ENCODE data around the gene POFUT1. TPM values are rescaled to one million over a fixed set of nuclear protein-coding genes. Genes with fewer than 3 reads are reported as not detected.

The POFUT1 gene
- total RNA-seq, 1 experiment from 2014 or later: 29.4 TPM

DNA sequence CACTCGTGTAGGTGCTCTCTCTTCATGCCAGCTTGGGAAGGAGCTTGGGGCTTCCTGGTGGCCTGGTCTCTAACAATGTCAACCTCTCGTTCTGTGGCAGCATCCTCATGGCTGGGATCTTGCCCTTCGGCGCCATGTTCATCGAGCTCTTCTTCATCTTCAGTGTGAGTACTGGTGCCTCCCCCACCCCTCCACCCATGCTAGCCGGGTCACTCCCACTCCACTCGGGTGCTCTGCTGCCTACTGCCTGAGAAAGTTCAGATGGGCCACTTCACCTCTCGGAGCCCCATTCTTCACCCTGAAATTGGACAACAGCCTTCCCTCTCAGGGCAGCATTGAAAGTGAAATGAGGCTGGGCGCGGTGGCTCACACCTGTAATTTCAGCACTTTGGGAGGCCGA lies 49.3 kb upstream of the POFUT1 start (continued):
- TF ChIP-seq, protein P1, sequence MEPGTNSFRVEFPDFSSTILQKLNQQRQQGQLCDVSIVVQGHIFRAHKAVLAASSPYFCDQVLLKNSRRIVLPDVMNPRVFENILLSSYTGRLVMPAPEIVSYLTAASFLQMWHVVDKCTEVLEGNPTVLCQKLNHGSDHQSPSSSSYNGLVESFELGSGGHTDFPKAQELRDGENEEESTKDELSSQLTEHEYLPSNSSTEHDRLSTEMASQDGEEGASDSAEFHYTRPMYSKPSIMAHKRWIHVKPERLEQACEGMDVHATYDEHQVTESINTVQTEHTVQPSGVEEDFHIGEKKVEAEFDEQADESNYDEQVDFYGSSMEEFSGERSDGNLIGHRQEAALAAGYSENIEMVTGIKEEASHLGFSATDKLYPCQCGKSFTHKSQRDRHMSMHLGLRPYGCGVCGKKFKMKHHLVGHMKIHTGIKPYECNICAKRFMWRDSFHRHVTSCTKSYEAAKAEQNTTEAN (CRISPR knock-in tag; IDR thresholded peaks at IDR 0.05): no peak
- TF ChIP-seq FOXK1 (CRISPR knock-in tag; IDR thresholded peaks at IDR 0.05) (no peak), ELF4 (CRISPR knock-in tag; IDR thresholded peaks at IDR 0.05; ENCODE audit: low read depth) (no peak), ZNF138 (CRISPR knock-in tag; conservative IDR thresholded peaks at IDR 0.05) (no peak), CREM (CRISPR knock-in tag; IDR thresholded peaks at IDR 0.05) (no peak), OVOL2 (CRISPR knock-in tag; IDR thresholded peaks at IDR 0.05; ENCODE audit: borderline replicate concordance) (no peak)
- TF ChIP-seq, protein P2, sequence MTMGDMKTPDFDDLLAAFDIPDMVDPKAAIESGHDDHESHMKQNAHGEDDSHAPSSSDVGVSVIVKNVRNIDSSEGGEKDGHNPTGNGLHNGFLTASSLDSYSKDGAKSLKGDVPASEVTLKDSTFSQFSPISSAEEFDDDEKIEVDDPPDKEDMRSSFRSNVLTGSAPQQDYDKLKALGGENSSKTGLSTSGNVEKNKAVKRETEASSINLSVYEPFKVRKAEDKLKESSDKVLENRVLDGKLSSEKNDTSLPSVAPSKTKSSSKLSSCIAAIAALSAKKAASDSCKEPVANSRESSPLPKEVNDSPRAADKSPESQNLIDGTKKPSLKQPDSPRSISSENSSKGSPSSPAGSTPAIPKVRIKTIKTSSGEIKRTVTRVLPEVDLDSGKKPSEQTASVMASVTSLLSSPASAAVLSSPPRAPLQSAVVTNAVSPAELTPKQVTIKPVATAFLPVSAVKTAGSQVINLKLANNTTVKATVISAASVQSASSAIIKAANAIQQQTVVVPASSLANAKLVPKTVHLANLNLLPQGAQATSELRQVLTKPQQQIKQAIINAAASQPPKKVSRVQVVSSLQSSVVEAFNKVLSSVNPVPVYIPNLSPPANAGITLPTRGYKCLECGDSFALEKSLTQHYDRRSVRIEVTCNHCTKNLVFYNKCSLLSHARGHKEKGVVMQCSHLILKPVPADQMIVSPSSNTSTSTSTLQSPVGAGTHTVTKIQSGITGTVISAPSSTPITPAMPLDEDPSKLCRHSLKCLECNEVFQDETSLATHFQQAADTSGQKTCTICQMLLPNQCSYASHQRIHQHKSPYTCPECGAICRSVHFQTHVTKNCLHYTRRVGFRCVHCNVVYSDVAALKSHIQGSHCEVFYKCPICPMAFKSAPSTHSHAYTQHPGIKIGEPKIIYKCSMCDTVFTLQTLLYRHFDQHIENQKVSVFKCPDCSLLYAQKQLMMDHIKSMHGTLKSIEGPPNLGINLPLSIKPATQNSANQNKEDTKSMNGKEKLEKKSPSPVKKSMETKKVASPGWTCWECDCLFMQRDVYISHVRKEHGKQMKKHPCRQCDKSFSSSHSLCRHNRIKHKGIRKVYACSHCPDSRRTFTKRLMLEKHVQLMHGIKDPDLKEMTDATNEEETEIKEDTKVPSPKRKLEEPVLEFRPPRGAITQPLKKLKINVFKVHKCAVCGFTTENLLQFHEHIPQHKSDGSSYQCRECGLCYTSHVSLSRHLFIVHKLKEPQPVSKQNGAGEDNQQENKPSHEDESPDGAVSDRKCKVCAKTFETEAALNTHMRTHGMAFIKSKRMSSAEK (CRISPR knock-in tag; IDR thresholded peaks at IDR 0.05; ENCODE audit: borderline replicate concordance): no peak
- TF ChIP-seq, protein P3, sequence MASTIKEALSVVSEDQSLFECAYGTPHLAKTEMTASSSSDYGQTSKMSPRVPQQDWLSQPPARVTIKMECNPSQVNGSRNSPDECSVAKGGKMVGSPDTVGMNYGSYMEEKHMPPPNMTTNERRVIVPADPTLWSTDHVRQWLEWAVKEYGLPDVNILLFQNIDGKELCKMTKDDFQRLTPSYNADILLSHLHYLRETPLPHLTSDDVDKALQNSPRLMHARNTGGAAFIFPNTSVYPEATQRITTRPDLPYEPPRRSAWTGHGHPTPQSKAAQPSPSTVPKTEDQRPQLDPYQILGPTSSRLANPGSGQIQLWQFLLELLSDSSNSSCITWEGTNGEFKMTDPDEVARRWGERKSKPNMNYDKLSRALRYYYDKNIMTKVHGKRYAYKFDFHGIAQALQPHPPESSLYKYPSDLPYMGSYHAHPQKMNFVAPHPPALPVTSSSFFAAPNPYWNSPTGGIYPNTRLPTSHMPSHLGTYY (CRISPR knock-in tag; IDR thresholded peaks at IDR 0.05): no peak
- TF ChIP-seq, protein P4, sequence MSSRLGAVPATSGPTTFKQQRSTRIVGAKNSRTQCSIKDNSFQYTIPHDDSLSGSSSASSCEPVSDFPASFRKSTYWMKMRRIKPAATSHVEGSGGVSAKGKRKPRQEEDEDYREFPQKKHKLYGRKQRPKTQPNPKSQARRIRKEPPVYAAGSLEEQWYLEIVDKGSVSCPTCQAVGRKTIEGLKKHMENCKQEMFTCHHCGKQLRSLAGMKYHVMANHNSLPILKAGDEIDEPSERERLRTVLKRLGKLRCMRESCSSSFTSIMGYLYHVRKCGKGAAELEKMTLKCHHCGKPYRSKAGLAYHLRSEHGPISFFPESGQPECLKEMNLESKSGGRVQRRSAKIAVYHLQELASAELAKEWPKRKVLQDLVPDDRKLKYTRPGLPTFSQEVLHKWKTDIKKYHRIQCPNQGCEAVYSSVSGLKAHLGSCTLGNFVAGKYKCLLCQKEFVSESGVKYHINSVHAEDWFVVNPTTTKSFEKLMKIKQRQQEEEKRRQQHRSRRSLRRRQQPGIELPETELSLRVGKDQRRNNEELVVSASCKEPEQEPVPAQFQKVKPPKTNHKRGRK (CRISPR knock-in tag; IDR thresholded peaks at IDR 0.05; ENCODE audit: borderline replicate concordance): no peak
- TF ChIP-seq, protein P5, sequence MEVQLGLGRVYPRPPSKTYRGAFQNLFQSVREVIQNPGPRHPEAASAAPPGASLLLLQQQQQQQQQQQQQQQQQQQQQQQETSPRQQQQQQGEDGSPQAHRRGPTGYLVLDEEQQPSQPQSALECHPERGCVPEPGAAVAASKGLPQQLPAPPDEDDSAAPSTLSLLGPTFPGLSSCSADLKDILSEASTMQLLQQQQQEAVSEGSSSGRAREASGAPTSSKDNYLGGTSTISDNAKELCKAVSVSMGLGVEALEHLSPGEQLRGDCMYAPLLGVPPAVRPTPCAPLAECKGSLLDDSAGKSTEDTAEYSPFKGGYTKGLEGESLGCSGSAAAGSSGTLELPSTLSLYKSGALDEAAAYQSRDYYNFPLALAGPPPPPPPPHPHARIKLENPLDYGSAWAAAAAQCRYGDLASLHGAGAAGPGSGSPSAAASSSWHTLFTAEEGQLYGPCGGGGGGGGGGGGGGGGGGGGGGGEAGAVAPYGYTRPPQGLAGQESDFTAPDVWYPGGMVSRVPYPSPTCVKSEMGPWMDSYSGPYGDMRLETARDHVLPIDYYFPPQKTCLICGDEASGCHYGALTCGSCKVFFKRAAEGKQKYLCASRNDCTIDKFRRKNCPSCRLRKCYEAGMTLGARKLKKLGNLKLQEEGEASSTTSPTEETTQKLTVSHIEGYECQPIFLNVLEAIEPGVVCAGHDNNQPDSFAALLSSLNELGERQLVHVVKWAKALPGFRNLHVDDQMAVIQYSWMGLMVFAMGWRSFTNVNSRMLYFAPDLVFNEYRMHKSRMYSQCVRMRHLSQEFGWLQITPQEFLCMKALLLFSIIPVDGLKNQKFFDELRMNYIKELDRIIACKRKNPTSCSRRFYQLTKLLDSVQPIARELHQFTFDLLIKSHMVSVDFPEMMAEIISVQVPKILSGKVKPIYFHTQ (CRISPR knock-in tag; IDR thresholded peaks at IDR 0.05): no peak

DNA sequence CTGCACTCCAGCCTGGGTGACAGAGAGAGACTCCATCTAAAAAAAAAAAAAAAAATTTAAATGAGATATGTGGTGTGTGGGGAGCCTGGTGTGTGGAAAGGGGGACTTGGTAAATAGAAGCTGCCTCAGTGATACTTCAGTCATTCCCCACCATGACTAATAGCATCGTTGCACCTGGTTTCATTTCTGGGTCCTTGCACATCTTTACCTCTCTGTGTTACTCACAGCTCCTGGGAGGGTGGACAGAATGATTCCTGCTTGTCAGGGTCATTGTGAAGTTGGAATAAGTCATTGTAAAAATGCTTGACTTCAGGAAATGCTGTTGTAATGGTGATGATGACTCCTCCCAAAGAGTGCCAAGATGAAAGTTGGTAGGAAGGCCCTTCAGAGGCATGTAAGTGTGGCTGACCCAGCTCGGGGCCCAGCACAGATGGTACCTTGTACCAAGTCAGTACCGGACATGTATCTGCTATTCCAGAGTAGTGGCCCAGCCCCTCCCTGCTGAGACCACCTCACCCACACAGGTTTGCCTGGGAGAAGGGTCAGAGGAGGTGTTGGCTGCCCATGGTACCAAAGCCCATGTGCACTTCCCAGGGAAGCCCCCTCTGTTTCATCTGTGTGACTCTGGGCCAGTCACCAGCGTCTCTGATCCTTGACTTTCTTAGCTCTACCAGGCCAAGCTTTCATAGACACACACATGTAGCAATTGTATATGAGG lies 48.6 kb upstream of the POFUT1 start:
- CTCF ChIA-PET: no interaction called here
- ATAC-seq (no peak), DNase-seq (ENCODE audit: low spot score) (no peak)
- H3K4me1 Mint-ChIP-seq: no peaks in the 10 kb centered on the region
- H3K27ac Mint-ChIP-seq: no peak overlapping the region
- H3K27me3 Mint-ChIP-seq (ENCODE audit: low read depth): no peaks in the 10 kb centered on the region
- H3K9me3 Mint-ChIP-seq: no peaks in the 10 kb centered on the region
- POLR2A ChIA-PET: no interaction called here
- no peak overlapping the region for H3K4me3 Mint-ChIP-seq
- H3K36me3 Mint-ChIP-seq: peaks cover 47% of the 10 kb centered on the region
- TF ChIP-seq CREB1 (CRISPR knock-in tag; IDR thresholded peaks at IDR 0.05) (no peak), CBFB (CRISPR knock-in tag; IDR thresholded peaks at IDR 0.05; ENCODE audit: low read depth) (no peak), ESRRA (CRISPR knock-in tag; IDR thresholded peaks at IDR 0.05; ENCODE audit: borderline replicate concordance) (no peak), SMAD4 (CRISPR knock-in tag; IDR thresholded peaks at IDR 0.05) (no peak), FOXK1 (CRISPR knock-in tag; IDR thresholded peaks at IDR 0.05) (no peak)
- TF ChIP-seq, protein P6, sequence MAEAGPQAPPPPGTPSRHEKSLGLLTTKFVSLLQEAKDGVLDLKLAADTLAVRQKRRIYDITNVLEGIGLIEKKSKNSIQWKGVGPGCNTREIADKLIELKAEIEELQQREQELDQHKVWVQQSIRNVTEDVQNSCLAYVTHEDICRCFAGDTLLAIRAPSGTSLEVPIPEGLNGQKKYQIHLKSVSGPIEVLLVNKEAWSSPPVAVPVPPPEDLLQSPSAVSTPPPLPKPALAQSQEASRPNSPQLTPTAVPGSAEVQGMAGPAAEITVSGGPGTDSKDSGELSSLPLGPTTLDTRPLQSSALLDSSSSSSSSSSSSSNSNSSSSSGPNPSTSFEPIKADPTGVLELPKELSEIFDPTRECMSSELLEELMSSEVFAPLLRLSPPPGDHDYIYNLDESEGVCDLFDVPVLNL (CRISPR knock-in tag; IDR thresholded peaks at IDR 0.05; ENCODE audit: borderline replicate concordance, low read depth): no peak
- TF ChIP-seq, protein P7, sequence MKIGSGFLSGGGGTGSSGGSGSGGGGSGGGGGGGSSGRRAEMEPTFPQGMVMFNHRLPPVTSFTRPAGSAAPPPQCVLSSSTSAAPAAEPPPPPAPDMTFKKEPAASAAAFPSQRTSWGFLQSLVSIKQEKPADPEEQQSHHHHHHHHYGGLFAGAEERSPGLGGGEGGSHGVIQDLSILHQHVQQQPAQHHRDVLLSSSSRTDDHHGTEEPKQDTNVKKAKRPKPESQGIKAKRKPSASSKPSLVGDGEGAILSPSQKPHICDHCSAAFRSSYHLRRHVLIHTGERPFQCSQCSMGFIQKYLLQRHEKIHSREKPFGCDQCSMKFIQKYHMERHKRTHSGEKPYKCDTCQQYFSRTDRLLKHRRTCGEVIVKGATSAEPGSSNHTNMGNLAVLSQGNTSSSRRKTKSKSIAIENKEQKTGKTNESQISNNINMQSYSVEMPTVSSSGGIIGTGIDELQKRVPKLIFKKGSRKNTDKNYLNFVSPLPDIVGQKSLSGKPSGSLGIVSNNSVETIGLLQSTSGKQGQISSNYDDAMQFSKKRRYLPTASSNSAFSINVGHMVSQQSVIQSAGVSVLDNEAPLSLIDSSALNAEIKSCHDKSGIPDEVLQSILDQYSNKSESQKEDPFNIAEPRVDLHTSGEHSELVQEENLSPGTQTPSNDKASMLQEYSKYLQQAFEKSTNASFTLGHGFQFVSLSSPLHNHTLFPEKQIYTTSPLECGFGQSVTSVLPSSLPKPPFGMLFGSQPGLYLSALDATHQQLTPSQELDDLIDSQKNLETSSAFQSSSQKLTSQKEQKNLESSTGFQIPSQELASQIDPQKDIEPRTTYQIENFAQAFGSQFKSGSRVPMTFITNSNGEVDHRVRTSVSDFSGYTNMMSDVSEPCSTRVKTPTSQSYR (CRISPR knock-in tag; IDR thresholded peaks at IDR 0.05): no peak
- TF ChIP-seq, protein P8, sequence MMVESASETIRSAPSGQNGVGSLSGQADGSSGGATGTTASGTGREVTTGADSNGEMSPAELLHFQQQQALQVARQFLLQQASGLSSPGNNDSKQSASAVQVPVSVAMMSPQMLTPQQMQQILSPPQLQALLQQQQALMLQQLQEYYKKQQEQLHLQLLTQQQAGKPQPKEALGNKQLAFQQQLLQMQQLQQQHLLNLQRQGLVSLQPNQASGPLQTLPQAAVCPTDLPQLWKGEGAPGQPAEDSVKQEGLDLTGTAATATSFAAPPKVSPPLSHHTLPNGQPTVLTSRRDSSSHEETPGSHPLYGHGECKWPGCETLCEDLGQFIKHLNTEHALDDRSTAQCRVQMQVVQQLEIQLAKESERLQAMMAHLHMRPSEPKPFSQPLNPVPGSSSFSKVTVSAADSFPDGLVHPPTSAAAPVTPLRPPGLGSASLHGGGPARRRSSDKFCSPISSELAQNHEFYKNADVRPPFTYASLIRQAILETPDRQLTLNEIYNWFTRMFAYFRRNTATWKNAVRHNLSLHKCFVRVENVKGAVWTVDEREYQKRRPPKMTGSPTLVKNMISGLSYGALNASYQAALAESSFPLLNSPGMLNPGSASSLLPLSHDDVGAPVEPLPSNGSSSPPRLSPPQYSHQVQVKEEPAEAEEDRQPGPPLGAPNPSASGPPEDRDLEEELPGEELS (CRISPR knock-in tag; IDR thresholded peaks at IDR 0.05): no peak
